NCI-H187 treated with DMSO at 0.1 percent for 48 hours (cell line): ENCODE measurements around the gene AOC3.

Experiments used
- DNase-seq: peaks from one replicate; lab custom pipeline; 2025; lab: John Stamatoyannopoulos, UW

Gene AOC3, protein sequence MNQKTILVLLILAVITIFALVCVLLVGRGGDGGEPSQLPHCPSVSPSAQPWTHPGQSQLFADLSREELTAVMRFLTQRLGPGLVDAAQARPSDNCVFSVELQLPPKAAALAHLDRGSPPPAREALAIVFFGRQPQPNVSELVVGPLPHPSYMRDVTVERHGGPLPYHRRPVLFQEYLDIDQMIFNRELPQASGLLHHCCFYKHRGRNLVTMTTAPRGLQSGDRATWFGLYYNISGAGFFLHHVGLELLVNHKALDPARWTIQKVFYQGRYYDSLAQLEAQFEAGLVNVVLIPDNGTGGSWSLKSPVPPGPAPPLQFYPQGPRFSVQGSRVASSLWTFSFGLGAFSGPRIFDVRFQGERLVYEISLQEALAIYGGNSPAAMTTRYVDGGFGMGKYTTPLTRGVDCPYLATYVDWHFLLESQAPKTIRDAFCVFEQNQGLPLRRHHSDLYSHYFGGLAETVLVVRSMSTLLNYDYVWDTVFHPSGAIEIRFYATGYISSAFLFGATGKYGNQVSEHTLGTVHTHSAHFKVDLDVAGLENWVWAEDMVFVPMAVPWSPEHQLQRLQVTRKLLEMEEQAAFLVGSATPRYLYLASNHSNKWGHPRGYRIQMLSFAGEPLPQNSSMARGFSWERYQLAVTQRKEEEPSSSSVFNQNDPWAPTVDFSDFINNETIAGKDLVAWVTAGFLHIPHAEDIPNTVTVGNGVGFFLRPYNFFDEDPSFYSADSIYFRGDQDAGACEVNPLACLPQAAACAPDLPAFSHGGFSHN

DNA sequence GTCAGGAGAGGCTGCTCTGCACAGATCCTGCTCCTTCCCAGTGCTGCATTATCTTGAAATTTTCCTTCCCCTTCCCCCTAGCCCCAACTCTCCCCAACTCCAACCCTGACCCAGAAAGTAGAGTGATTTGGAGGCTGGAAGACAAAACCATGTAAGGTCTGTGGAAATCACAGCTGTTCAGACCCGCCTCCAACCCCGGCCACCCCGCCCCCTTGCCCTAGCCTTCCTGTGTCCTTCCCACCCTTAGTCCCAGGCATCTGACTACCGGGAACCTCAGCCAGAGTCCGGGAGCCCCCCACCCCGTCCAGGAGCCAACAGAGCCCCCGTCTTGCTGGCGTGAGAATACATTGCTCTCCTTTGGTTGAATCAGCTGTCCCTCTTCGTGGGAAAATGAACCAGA is at the start of gene AOC3:
TSS of gene AOC3 (plus strand) at position 246 of the 400 bp plus-strand sequence. CDS start at position 391, 145 bp downstream.
- DNase-seq, result no peak

- no peak for DNase-seq
Observed at GRCh38 chr17:42803074-42803883, 47.7 kb upstream of the AOC3 start.

DNA sequence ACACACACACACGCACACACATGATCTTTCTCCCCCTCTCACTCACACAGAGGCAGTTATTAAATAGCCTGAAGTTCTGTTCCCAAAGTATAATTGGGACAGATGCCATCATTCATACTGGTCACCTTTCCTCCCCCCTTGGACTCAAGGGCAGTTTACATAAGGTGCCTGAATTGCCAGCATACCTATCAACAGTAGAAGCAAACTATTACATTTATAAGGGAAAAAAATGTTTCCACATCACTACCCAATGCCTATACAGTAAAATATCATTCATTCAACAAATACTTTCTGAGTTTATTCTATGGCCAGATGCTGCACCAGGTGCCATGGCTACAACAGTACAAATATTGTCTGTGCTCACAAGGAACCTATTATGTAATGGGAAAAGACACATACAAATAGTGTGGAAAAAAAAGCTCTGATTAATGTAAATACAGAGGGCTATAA is 46.1 kb upstream of the AOC3 start:
- DNase-seq, result no peak

- DNase-seq, result no peak
Observed at GRCh38 chr17:42806249-42806648, 44.8 kb upstream of the AOC3 start.

GRCh38 chr17:42809250-42809649 is 41.7 kb upstream of the AOC3 start:
- DNase-seq, result no peak

GRCh38 chr17:42814633-42815399 is 36.2 kb upstream of the AOC3 start:
- DNase-seq, result no peak

DNA sequence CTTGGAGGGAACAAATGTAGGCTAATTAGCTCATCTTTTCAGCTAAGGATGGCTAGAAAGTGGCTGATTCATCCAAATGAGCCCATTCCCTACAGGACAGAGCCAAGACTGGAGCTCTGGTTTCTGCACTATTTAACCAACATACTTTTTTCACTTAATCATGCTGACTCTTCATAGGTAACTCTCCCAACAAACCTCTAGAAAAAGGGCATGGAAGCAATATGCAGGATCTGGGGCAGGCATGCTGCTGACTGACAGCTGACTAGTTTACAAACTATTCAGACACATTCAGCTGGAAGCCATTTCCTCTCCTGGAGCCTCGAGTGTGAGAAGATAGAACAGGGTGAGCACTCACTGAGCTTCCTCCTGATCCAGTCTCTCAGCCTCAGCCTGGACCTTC is 33.1 kb upstream of the AOC3 start:
- DNase-seq, result no peak

GRCh38 chr17:42818379-42818778 is 32.6 kb upstream of the AOC3 start:
- DNase-seq, result no peak

DNA sequence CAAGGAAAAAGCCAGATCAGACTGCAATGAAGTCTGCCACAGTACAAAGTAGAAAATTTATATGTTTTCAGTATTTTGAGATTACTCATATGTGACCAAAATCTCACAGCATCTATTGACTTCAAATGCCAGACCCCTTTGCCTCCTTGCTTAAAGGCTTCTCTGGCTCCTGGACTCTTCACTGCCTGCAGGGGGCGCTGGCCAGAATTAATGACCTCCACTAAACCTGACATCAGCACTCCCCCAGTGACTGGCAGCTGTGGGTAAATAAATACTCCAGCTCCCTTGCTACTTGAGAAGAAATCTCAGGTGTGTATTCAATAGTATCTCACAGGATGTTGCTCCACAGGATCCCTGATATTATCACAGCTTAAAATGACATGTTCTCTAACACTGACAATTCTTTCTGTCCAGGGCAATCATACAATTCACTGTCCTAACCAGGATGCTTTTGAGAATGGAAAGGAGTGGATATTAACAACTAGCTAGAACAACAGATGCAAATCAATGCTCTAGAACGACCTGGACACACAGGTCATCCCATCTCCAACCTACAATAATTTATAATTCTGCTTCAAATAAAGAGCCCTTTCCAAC is 31.0 kb upstream of the AOC3 start:
- no peak for DNase-seq

DNA sequence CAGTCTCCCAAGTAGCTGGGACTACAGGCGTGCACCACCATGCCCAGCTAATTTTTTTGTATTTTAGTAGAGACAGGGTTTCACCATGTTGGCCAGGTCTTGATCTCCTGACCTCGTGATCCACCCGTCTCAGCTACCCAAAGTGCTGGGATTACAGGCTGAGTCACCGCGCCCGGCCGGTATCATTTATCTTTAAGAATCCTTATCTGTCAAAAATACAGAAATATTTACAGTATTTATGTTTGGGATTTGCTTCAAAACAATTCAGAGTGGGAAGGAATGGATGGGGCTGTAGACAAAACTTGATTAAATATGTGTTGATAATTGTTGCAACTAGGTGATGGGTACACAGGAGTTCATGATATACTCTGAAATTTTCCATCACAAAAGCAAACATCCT is 29.8 kb upstream of the AOC3 start:
- no peak for DNase-seq

GRCh38 chr17:42827472-42827871 is 23.5 kb upstream of the AOC3 start:
- DNase-seq, result no peak

DNA sequence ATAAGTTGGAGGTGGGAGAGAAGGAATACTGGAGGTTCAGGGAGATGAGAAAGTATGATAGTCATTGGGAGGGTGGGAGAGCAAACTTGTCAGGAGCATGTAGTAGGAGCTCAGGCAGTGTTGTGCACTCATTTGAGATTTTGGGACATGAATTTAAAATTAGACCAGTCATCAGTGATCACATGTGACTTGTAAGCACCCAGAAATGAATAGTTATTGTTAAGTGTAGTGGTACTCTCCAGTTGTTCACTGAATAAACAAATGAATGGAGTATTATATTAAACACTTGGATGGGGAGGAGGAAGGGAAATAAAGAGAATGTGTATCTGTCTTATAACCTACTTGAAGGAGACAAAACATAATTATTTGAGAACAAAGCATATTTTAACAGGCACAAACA is 20.0 kb upstream of the AOC3 start:
- DNase-seq, result no peak

DNA sequence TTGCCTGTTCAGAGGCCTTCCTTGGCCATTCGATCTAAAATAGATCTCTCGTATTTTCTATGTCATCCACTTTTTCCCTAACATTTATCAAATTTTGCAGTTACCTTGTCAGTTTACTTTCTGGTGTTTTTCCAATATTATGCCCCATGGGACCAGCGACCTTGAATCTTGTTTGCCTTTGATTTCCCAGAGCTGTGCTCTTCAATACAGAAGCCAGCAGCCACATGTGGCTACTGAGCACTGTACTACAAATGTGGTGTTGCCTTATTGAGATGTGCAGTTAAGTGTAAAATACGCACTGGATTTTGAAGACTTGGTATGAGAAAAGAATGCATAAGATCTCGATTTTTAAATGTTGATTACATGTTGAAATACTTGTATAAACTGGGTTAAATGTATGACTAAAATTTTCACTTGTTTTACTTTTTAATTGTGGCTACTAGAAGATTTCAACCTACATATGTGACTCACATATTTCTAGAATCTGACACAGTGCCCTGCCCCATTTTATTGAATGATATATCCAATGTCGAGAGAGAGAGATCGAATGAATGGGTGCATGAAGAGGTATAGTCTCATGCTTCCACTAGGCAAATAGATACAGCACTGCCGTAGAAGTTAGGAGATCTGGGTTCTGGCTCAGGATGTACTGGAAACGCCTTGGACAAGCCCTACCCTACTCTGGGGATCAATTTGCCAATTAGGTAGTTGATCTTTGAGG is 18.6 kb upstream of the AOC3 start:
- DNase-seq, result no peak

DNA sequence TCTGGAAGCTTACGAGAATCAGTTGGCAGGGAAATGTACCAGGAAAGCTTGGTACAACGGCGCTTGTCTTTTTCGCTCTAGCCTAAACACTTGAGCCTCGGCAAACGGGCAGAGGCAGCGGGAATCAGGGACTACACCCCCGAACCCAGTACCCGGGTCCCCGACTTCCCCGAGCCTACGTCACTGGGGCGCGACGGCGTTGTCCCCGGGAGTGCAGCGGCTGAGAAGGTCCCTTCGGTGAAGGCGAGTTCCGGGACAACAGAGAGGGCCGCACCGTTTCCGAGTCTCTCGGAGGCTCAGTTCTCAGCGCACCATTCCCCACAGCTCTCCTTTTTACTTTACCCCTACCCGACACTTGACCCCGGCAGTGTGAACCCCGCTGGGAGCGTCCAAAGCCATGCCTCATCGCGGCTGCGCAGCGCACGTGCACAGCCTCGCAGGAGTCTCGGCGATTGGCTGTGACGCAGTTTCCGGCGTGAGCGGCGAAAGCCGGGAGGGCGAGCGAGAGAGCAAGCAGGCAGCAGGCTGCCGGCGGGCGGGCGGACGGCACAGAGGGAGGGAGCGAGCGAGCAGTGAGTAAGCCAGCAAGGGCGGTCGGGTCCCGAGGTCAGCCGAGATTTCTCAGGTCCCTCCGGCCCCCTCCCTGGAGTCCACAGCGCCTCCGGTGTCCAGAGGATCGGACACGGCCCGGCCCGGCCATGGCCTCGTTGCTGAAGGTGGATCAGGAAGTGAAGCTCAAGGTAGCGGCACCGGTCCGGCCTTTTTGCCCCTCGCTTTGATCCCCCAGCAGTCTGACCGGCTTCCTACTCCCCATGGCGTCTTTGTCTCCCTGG is 17.8 kb upstream of the AOC3 start, which contains the start of gene PSME3:
TSS of gene PSME3 (plus strand) at position 464 of the 833 bp plus-strand sequence. CDS start at position 699, 235 bp downstream.
- DNase-seq, result no peak

DNA sequence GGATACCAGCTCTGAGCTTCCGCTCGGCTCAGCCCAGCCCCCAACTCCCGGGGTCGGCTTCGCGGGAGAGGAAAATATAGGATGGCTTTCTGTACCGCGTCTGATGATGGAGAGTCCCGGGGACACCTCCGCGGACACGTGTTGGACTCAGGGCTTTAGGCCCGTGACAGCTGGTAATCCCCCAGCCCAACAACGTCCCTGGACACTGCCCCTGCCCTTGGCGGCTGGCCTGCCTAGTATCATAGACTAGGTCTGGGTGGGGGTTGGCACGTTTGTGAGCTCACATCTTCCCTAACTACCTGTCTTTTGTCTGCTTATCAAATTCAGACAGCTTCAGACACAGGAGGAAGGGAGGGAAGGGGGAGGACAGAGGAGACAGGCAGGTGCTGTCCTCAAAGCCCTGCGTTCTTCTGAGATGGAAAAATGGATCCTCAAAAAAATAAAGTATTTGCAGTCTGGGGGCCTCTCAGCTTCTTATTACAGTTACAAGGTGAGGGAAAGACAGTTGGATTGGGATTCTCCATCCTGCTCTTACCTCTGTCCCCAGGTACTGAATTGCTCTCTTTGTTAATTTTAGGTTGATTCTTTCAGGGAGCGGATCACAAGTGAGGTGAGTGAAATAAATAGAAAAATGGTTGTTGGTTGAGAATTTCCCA is 17.1 kb upstream of the AOC3 start:
- DNase-seq, result no peak

GRCh38 chr17:42835732-42836131 is 15.3 kb upstream of the AOC3 start:
- no peak for DNase-seq

- no peak for DNase-seq
Observed at GRCh38 chr17:42841975-42842685, 8.9 kb upstream of the AOC3 start.

DNA sequence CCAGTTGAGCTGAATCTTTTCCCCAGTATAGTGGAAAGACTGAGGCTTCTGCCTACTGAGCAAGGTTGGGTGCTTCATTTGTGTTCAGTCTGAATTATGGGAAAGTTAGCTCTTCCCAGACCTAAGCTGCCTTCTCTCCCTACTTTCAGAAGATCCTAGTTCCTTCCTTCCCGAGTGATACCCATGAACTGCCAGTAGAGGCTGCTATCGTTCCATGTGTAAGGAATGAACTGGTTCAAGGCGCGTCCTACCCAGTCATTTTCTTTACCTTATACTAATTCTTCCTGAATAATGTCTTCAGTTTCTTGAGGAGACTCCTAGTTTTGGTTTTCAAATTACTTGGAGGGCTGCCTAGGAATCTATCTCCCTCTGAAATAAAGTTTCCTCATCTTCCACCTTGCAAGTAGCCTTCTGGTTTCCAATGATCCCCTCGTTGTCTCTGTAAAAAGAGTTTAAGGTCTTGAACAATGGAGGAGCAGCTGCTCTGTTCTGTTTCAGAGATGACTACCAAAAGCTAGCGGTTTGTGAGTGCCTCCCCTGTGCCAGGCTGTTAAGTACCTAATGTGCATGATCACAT is 7.6 kb upstream of the AOC3 start:
- DNase-seq, result no peak
